NCI-H2196 treated with DMSO at 0.1 percent for 48 hours (cell line): Measurements from ENCODE around the gene MYCBP2.
"Not testable (repeated sequence)": the region's sequence is repeated elsewhere in the genome, so short reads cannot be mapped to it uniquely, and the experiment has no call there.

ENCODE experiments used
- DNase-seq: peaks from one replicate; lab custom pipeline; 2025; ENCODE audit not compliant: unreplicated experiment; lab: John Stamatoyannopoulos, UW

MYCBP2 gene

DNA sequence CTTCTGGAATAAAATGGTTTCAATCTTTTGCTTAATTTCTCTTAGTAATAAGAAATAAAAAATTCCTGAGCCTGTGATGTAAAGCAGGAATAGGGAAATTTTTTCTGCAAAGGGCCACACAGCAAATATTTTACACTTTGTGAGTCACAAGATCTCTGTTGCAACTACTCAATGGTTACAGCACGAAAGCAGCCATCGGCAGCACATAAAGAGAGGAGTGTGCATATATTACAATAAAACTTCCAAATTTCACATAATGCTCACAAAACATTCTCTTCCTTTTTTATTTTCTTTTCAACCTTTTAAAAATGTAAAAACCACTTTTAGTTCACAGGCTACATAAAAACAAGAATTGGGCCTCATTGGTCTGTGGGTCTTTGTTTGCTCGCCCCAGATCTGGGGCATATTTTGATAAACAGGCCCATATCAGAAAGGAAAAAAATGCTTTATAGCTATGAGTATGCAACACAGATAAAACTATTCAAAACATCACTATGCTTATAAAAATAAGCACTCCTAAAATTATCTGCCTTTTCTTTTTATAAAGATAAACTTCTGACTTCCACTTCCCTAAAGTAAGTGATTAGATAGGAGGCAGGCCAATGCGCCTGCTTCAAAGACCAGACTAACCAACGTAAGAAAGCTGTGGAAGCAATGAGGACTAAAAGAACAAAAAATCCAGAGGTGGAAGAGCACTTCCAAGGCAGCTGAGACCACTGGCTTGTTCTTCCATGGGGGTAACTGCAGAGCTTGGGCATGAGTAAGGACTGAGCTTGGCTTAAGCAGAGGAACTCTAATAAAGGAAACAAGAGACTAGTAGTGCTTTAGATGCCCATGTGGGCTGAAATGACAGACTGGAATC, 26.5 kb downstream of the MYCBP2 start:
- no peak for DNase-seq

DNA sequence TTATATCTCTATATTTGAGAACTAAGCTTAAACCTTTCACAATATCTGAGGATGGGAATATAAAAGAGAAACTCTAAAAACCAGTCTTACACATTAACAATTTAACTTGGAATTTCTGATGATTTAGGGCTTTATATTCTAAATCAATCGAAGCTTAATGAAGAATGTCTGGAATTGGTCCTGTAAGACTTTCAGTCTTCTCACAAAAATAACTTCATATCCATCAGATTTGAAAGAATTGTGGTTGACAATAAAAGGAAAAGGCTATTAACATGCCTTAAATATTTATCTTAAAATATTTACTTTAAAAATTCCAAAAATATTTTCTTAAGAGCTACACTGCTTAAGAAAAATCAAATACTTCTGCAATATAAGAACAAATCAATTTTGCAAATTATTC, 27.3 kb downstream of the MYCBP2 start:
- no peak for DNase-seq

DNA sequence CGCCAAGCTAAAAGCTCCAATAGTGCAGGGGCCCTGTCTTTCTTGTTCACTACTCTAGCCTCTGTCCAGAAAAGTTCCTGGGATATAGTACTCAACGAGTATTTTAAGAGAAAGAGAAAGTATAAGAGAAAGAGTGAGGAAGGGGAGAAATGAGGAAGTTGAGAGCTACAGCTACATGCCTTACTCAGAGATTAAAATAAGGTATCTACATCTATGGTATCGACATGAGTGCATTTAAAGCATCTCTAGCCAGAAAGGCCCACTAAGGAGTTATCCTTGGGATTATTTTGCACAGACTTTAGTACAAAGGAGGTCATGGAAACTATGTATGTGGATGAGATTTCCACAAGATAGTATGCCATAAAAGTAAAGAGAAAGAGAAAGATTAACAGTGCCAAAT, 28.5 kb downstream of the MYCBP2 start:
- DNase-seq = no peak

DNA sequence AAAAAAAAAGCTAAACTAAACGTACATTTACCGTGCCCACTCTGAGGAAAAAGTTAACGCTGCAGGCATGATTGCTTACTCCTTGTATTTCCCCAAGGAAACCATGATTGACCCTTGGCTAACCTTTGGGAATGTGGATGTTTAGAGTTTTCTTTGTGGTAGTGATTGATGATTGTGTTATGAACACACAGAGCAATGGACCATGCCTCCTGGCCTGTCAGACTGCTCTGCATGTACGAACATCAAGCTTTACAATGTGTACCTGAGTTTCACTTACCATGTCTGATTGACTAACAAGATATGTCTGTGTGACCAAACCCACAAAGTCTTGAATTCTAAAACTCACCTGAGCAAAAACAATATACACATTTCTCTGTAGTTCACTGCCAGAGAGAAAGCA, 35.1 kb downstream of the MYCBP2 start:
- no peak for DNase-seq

DNA sequence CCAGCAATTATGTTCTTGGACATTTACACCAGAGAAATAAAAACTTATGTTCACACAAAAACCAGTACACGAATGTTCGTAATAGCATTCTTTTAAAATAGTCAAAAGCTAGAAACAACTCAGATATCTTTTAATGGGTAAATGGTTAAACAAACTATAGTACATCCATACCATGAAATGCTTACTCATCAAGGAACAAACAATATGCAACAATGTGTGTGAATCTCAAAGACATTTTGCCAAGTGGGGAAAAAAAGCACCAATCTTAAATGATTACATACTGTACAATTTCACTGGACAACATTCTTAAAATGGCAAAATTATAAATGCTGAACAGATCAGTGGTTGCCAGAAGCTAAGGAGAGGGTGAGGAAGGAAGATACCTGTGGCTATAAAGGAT, 36.6 kb downstream of the MYCBP2 start:
- DNase-seq = no peak

DNA sequence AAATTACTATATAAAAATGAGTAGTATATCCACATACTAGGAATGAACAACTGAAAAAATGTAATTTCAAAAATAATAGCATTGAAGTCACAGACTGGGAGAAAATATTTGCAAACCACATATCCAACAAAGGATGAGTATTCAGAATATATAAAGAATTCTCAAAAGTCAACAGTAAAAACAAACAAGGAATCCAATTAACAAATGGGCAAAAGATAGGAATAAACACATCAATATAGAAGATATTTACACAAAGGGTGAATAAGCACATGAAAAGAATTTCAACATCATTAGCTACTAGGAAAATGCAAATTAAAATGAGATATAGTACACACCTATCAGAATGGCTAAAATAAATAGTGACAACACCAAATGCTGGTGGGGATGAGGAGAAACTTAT, 37.0 kb downstream of the MYCBP2 start:
- DNase-seq = no peak

DNA sequence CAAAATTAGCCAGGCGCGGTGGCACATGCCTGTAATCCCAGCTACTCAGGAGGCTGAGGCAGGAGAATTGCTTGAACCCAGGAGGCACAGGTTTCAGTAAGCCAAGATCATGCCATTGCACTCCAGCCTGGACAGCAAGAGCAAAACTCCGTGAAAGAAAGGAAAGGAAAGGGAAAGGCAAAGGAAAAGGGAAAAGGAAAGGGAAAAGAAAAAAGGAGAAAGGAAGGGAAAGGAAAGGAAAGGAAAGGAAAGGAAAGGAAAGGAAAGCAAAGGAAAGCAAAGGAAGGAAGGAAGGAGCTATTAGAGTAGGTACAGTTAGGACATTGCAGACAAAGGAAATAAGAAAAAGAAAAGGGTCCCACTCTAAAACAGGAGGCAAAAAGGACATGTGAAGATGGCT, 41.3 kb downstream of the MYCBP2 start:
- not testable (repeated sequence) for DNase-seq

DNA sequence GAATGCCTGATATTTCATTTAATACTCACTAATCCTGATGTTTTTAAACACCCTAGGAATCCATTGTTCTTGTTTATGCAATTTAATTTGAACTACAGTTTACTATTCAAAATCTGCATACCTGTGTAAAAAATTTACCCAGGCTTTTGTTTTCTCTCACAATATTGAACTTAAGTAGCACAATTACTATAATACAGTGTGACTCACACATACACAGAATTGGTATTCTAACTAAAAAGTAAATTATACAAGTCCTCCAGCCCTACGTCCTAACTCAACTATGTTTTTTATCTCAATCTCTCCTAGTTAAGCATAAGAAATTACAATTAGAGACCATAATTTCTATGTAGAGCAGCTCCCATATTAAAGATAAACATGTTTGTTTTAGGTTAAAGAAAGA, 41.8 kb downstream of the MYCBP2 start:
- no peak for DNase-seq

DNA sequence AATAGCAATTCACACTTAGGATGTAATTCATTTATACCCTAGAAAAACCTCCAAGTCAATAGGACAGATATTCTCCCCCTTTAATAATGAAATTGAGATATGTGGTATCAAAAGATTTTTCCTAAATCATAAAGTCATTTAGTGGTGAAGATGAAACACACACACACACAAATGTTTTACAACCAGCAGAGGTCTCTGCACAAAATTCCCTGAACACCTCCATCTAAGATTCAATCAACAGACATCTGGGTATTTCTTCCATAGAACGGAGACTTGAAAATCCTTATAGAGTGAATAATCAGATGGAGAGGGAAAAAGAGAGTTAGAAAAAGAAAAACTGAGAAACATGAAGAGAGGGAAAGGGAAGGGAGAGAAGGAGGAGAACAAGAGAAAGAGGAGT, 52.8 kb downstream of the MYCBP2 start:
- no peak for DNase-seq

DNA sequence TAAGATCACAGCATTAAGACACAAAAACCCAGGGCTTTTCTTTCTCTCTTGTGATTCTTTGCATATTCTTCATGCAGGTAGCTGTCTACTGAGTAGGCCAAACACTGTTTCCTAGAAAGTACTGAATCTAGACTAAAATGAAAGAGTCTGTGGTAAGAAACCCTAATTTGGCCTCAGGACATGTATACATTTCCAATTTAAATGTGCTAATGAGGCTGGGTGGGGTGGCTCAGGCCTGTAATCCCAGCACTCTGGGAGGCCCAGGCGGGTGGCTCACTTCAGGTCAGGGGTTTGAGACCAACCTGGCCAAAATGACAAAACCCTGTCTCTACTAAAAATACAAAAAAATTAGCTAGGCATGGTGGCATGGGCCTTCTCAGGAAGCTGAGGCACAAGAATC, 57.8 kb downstream of the MYCBP2 start:
- no peak for DNase-seq

DNA sequence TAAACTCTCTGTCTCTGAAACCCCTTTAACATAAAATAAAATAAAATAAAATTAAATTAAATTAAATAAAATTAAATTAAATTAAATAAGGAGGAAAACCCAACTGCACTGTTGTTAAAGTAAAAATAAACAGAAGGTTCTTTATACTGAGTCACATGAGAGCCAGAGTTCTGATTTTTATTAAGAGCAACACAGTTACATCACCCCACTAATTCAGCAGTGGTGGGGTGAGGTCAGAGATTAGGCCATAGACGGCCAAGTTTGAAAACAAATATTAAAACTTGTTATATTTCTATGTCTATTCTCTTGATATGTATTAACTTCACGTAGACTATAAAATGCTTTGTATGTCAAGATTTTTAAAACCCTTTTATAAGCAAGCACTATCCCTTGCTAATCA, 59.5 kb downstream of the MYCBP2 start:
- no peak for DNase-seq

DNA sequence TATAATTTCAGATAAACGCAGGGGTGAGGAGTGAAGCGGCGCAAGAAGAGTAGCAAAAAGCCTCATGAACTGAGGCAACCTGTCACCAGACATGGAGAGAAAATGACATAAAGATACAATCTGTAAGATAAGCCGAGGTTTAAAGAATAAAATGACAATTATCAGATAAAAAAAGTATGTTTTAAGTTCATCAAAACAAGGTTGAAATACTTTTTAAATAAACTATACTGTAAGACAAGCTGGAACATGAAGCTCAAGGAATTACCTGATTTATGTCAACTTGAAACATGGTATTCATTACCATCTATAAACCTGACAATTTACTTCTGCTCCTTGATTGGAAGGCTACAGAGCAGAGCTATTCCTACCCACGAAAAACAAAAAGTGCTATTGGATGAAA, 61.6 kb downstream of the MYCBP2 start:
- DNase-seq = no peak

DNA sequence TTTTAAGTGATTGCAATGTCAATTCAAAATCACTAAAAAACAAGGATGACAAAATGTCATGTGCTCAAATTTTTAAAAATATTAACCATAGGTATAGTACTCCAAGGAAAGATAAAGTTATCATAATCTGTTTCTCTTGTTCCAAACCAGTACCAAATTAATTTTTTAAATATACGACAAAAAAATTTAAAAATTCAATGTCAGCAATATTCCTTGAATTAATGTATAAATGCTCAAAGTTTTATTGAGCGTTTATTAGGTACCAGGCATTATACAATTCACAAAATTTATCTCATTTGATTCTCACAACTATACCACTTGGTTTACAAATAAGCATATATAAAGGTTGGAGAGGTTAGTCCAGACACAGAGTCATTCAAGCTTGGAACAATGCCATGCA, 64.7 kb downstream of the MYCBP2 start:
- DNase-seq = no peak

DNA sequence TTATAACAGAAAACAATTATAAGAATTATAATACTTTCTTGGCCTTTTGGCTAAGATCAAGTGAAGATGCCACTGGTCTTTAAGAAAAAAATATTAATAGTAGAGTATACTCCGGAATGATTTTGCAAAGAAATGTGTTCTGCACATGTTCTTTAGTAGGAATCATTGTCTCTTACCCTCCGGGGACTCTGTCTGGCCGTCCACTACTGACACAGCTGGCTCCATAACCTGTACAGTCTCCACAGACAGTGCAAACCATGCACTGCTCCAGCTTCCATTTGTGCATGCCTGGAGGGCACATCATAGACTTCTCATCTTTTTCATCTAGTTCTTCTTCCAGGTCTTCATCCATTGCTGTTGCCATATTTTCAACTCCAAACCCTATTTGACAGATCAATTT, 75.9 kb downstream of the MYCBP2 start:
- no peak for DNase-seq

DNA sequence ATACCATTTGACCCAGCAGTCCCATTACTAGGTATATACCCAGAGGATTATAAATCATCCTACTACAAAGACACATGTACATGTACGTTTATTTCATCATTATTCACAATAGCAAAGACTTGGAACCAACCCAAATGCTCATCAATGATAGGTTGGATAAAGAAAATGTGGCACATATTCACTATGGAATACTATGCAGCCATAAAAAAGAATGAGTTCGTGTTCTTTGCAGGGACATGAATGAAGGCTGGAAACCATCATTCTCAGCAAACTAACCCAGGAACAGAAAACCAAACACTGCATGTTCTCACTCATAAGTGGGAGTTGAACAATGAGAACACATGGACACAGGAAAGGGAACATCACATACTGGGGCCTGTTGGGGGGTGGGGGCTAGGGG, 81.7 kb downstream of the MYCBP2 start:
- DNase-seq = not testable (repeated sequence)

DNA sequence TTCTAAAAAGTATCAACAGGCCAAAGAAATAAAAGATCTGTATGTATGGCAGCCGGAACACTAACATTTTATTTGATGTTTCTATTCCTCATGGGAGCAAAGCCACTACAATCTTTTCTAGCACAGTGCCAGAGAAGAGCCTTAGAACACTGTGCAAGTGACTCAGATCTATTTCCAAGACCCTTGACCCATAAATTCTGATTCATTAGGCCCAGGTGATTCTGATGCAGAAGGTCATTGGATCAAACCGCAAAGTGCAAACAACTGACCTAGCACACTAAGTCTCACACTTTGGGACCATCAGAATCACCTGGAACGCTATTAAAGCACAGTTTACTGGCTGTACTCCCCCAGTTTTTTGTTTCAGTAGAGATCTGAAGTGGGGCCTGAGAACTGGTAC, 87.6 kb downstream of the MYCBP2 start:
- no peak for DNase-seq

DNA sequence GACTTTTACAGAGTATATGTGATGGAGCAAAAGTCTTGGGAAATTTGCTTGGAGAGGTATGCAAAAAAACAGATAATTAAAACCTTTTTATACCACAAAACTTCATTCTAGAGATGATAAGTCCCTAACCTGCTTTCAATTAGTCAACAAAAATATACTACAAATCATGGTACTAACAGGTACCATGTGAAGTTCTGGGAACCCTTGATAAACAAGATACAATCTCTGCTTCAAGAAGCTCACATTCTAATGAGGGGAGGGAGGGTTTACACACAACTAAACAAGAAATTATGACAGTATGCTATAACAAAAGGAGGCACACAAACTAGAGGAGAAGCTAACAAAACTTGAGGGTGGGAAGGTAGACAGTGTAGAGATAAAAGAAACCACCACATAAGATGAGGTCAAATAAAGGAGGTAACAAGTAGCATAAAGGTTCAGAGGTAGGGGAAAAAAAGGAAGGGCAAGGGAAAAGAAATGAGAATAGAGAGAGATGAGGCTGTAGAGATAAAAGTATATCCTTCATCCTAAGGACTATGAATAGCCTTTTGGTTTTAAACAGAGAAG, 91.4 kb downstream of the MYCBP2 start:
- DNase-seq = no peak

DNA sequence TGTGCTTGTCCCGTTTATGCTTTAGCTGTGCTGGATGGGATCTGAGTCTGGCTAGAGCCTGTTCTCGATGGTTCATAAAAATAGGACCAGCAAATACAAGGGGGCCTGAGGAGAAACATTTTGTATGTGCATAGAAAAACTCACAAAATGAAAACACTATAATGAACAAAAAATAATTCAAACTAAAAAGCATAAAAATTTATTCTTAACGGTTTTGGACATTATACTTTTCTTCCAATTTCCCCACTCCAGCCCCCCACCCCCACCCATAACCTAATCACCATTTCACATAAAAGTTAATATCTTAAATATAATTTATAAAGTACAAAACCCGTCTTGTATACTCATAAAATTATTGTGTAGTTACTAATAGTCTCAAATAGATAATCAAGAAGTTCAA, 93.7 kb downstream of the MYCBP2 start:
- no peak for DNase-seq

DNA sequence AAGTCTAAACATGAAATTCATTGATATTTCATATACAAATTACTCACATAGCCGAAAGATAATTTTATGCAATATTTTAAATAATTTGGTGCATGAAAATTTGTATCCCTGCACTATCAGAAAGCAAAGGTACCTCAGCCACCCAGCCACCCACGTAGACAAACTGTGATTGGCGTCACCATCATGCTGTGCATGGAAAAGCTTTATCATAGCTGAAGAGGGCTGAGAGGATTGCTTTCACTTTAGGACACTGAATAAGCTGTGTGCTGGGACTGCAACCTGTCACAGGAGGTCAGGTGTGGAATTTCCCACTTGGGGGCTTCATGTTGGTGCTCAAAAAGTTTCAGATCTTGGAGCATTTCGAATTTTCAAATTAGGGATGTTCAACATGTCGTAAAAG, 96.3 kb downstream of the MYCBP2 start:
- no peak for DNase-seq

DNA sequence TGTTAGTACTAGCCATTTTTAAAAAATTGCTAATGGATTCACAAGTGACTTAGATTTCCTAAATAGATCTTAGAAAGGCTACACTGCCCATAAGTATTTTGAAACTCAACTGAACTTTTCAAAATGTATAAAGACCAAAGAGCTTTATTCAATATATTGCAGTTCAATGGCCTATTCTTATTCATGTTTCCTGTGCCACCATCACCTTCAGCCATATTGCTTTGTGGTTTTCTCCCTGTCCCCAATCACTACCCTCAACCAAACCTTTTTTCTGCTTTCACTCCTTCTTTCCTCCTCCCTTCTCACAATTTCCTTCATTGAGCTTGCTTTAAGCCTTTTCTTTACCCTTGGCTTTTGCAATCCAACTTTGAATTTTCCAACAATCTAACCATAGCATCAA, 100.9 kb downstream of the MYCBP2 start:
- DNase-seq = no peak

DNA sequence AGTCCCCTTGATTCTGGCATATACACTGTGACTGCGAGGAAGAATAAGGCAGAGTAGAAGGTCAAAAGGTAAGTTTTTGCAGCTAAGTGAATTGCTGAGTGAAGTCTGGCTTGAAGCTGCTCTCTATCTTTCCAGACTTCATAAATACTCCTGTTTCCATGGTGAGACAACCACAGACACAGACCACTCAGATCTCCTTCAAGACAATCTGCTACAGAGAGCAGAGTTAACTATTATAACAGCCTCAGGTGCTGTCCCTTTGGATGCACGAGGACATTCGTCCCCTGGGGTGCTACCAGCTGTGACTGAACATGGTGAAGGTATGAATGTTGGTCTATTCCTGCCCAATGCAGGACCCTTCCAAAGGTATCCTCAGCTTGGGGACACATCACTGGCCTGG, 104.0 kb downstream of the MYCBP2 start:
- DNase-seq = no peak

DNA sequence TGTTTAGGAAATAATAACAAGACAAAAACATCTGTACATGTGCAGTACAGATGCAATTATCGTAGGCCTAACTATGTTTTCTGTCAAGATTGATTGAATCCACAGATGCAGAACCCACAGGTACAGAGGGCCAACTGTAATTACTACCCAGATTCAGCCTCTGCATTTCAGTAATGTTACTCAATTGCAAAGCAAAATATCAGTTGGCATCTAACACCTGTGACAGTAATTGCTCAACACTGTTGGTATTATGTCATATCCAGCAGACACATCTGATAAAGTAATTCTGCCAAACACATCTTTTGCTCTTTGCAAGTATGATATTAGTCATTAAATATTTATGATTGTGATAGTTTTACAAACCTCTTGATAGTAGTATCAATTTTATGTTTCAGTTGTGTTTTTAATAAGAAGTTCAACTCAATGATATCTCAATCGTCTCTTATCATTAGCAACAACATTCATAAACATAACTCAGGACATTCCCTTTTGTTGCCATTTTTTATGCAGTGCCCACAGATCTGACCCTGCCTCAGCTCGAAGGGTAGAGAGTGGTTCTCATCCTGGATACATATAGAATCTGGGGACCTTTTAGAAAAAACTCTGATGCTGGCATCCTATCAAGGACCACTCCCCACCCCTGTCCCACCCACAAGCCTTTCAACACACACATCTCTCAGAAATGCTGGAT, 104.7 kb downstream of the MYCBP2 start:
- DNase-seq = no peak
